ENCODE data around the gene KCNJ5.

- peak; percentile 79 for TF ChIP-seq CTCF (IDR thresholded peaks at IDR 0.05; ENCODE audit: borderline replicate concordance, extremely low read depth, low read length, poor library complexity, severe bottlenecking)
- no peak for TF ChIP-seq EZH2 (IDR thresholded peaks at IDR 0.05; ENCODE audit: borderline replicate concordance, low read depth, low read length, severe bottlenecking)
These were observed 6.3 kb upstream of the KCNJ5 start for GRCh38 chr11:128884703-128885338.
